PFSK-1 (cell line): Measurements from ENCODE around the gene KDM4C.

ENCODE experiments used
- FOXP2 ChIP-seq: optimal IDR thresholded peaks from 2 replicates; pipeline ENCODE3; 2011; ENCODE audit warnings: borderline replicate concordance, control low read depth, inconsistent platforms; ENCODE audit not compliant: insufficient read depth; ENCODE audit errors: extremely low read length, extremely low read depth
- POLR2AphosphoS5 ChIP-seq: IDR thresholded peaks from 2 replicates; pipeline ENCODE4 v1.6.1; 2012; ENCODE audit warnings: low read depth, mild to moderate bottlenecking, control low read depth, low read length, moderate library complexity
- REST ChIP-seq, 2 experiments: IDR thresholded peaks; 2 replicates each; pipeline versions ENCODE4 v1.6.1 to v1.8.0; 2011 to 2012; ENCODE audit warnings: low read depth in 2 of 2, low read length in 2 of 2, control low read depth in 1 of 2, inconsistent platforms in 1 of 2, mild to moderate bottlenecking in 1 of 2, moderate library complexity in 1 of 2; ENCODE audit not compliant: insufficient read depth in 1 of 2
- SIN3A ChIP-seq: IDR thresholded peaks from 2 replicates; pipeline ENCODE4 v1.6.1; 2012; ENCODE audit warnings: mild to moderate bottlenecking, low read length, moderate library complexity, borderline replicate concordance; ENCODE audit not compliant: insufficient read depth
- TAF1 ChIP-seq: IDR thresholded peaks from 2 replicates; pipeline ENCODE4 v1.6.1; 2012; ENCODE audit warnings: low read length, control low read depth, borderline replicate concordance; ENCODE audit not compliant: insufficient read depth

The KDM4C gene

GRCh38 chr9:7071916-7072315, 314.1 kb downstream of the KDM4C start:
- TF ChIP-seq FOXP2 (no peak), SIN3A (no peak)

GRCh38 chr9:7073706-7074105, 315.9 kb downstream of the KDM4C start:
- no peak for TF ChIP-seq SIN3A
- no peak for TF ChIP-seq TAF1
- TF ChIP-seq FOXP2: no peak
- TF ChIP-seq POLR2AphosphoS5: no peak
- TF ChIP-seq REST (IDR thresholded peaks at IDR 0.05; ENCODE audit: insufficient read depth in 1 of 2, low read depth in 2 of 2, low read length in 2 of 2): no peak

GRCh38 chr9:7075154-7075553, 317.4 kb downstream of the KDM4C start:
- TF ChIP-seq FOXP2 (no peak), POLR2AphosphoS5 (no peak), SIN3A (no peak), REST (IDR thresholded peaks at IDR 0.05; ENCODE audit: insufficient read depth in 1 of 2, low read depth in 2 of 2, low read length in 2 of 2) (no peak), TAF1 (no peak)

GRCh38 chr9:7079051-7079450, 321.3 kb downstream of the KDM4C start:
- no peak for TF ChIP-seq TAF1
- TF ChIP-seq POLR2AphosphoS5: no peak
- TF ChIP-seq FOXP2: no peak
- no peak for TF ChIP-seq SIN3A
- TF ChIP-seq REST (IDR thresholded peaks at IDR 0.05; ENCODE audit: insufficient read depth in 1 of 2, low read depth in 2 of 2, low read length in 2 of 2): no peak

- TF ChIP-seq REST (IDR thresholded peaks at IDR 0.05; ENCODE audit: insufficient read depth in 1 of 2, low read depth in 2 of 2, low read length in 2 of 2) (no peak), FOXP2 (no peak), TAF1 (no peak), SIN3A (no peak), POLR2AphosphoS5 (no peak)
Observed at GRCh38 chr9:7081065-7081600, 323.4 kb downstream of the KDM4C start.
